ENCODE data around the gene ERBB4. TPM values are rescaled to one million over a fixed set of nuclear protein-coding genes. Genes with fewer than 3 reads are reported as not detected.

ERBB4 gene
- total RNA-seq, 2 experiments from 2014 or later = not detected

- intact Hi-C loops (cut with micrococcal nuclease; ENCODE audit: unreplicated experiment) = no loop called here
- CTCF ChIA-PET (ENCODE audit: unreplicated experiment) = no interaction called here
- no TSS peak for BruUV-seq (replicated peaks)
- Histone ChIP-seq H3K4me3 (ENCODE audit: low read depth, low read length, poor library complexity, severe bottlenecking) (no peak overlapping the region), H2AFZ (ENCODE audit: low read length) (no peak overlapping the region), H4K20me1 (ENCODE audit: insufficient read depth, low read length) (no peaks in the 10 kb centered on the region), H3K27ac (ENCODE audit: low read depth, low read length, poor library complexity, severe bottlenecking) (no peak overlapping the region), H3K4me1 (ENCODE audit: insufficient read depth, low read length, poor library complexity, severe bottlenecking) (no peaks in the 10 kb centered on the region), H3K79me2 (ENCODE audit: insufficient read depth, low read depth, low read length) (no peaks in the 10 kb centered on the region), H3K9me2 (ENCODE audit: insufficient read depth, low read length) (no peaks in the 10 kb centered on the region), H3K4me2 (ENCODE audit: low read length) (no peak overlapping the region), H3K36me3 (ENCODE audit: insufficient read depth, low read length) (no peaks in the 10 kb centered on the region), H3K9me3 (ENCODE audit: low read length) (no peaks in the 10 kb centered on the region)
- POLR2A ChIA-PET = no interaction called here
- TF ChIP-seq CTCF (conservative IDR thresholded peaks at IDR 0.05; ENCODE audit: low read length) = no peak
- no peak for TF ChIP-seq EZH2phosphoT487 (IDR thresholded peaks at IDR 0.05; ENCODE audit: borderline replicate concordance, low read depth, low read length)
- DNase-seq (ENCODE audit: low spot score) = no peak
These were observed 7.1 kb downstream of the ERBB4 start for GRCh38 chr2:212531499-212531898.

- no TSS peak for BruUV-seq (replicated peaks)
- CTCF ChIA-PET (ENCODE audit: unreplicated experiment) = no interaction called here
- DNase-seq (ENCODE audit: low spot score) = no peak
- H3K36me3 ChIP-seq (ENCODE audit: insufficient read depth, low read length) = no peaks in the 10 kb centered on the region
- TF ChIP-seq EZH2phosphoT487 (IDR thresholded peaks at IDR 0.05; ENCODE audit: borderline replicate concordance, low read depth, low read length) (no peak), CTCF (conservative IDR thresholded peaks at IDR 0.05; ENCODE audit: low read length) (no peak)
- no peaks in the 10 kb centered on the region for H3K9me2 ChIP-seq (ENCODE audit: insufficient read depth, low read length)
- H3K4me3 ChIP-seq (ENCODE audit: low read depth, low read length, poor library complexity, severe bottlenecking) = no peak overlapping the region
- no peaks in the 10 kb centered on the region for H3K4me1 ChIP-seq (ENCODE audit: insufficient read depth, low read length, poor library complexity, severe bottlenecking)
- H4K20me1 ChIP-seq (ENCODE audit: insufficient read depth, low read length) = no peaks in the 10 kb centered on the region
- no peak overlapping the region for H3K27ac ChIP-seq (ENCODE audit: low read depth, low read length, poor library complexity, severe bottlenecking)
- H3K9me3 ChIP-seq (ENCODE audit: low read length) = no peaks in the 10 kb centered on the region
- H3K79me2 ChIP-seq (ENCODE audit: insufficient read depth, low read depth, low read length) = no peaks in the 10 kb centered on the region
- intact Hi-C loops (cut with micrococcal nuclease; ENCODE audit: unreplicated experiment) = no loop called here
- no peak overlapping the region for H2AFZ ChIP-seq (ENCODE audit: low read length)
- H3K4me2 ChIP-seq (ENCODE audit: low read length) = no peak overlapping the region
- POLR2A ChIA-PET = no interaction called here
These were observed 7.6 kb downstream of the ERBB4 start for GRCh38 chr2:212530991-212531390.

DNA sequence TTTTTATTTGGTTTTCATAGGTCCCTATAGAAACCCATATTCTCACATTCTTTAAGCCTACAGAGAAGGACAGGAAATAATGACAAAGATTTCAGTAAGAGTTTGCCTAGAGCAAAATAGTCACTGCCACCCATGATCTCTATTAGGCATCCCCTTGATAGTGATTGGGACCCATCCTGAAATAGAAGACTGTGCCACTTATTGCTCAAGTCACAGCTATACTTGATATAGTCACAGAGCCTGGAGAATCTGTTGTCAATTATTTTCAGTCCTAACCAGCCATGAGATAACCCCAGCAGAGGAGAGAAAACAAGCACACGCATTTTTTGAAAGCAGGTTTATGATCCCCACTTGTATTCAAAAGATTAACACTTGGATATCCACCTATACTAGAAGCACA is 8.2 kb downstream of the ERBB4 start:
- no TSS peak for BruUV-seq (replicated peaks)
- H3K9me3 ChIP-seq (ENCODE audit: low read length) = no peaks in the 10 kb centered on the region
- no peaks in the 10 kb centered on the region for H3K4me1 ChIP-seq (ENCODE audit: insufficient read depth, low read length, poor library complexity, severe bottlenecking)
- H3K9me2 ChIP-seq (ENCODE audit: insufficient read depth, low read length) = no peaks in the 10 kb centered on the region
- POLR2A ChIA-PET = no interaction called here
- no peaks in the 10 kb centered on the region for H4K20me1 ChIP-seq (ENCODE audit: insufficient read depth, low read length)
- no peak overlapping the region for H3K27ac ChIP-seq (ENCODE audit: low read depth, low read length, poor library complexity, severe bottlenecking)
- no peaks in the 10 kb centered on the region for H3K36me3 ChIP-seq (ENCODE audit: insufficient read depth, low read length)
- CTCF ChIA-PET (ENCODE audit: unreplicated experiment) = no interaction called here
- H3K4me2 ChIP-seq (ENCODE audit: low read length) = no peak overlapping the region
- no peak overlapping the region for H2AFZ ChIP-seq (ENCODE audit: low read length)
- no peak overlapping the region for H3K4me3 ChIP-seq (ENCODE audit: low read depth, low read length, poor library complexity, severe bottlenecking)
- no peaks in the 10 kb centered on the region for H3K79me2 ChIP-seq (ENCODE audit: insufficient read depth, low read depth, low read length)
- no peak for DNase-seq (ENCODE audit: low spot score)
- TF ChIP-seq CTCF (conservative IDR thresholded peaks at IDR 0.05; ENCODE audit: low read length) (no peak), EZH2phosphoT487 (IDR thresholded peaks at IDR 0.05; ENCODE audit: borderline replicate concordance, low read depth, low read length) (no peak)
- intact Hi-C loops (cut with micrococcal nuclease; ENCODE audit: unreplicated experiment) = no loop called here
